ENCODE data around the gene DNAJC13.

DNA sequence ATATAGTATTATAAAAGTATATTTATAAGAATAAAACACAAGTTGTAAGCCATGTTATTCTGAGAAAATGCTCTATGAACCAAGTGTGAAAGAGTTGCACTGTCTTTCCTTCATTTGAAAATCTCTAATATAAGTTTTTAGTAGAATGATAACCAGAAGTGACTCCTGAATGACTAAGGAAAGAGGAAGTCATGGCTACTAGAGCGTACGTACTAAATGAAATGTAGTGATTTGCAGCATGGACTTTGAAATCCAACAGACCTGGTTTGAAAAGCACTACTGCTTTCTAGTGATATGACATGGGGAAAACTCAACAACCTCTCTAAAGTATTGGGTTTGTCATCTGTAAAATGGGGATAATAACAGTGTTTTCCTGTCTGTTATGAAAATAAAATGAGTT, 10.3 kb upstream of the DNAJC13 start:
- no peak for TF ChIP-seq EZH2 (IDR thresholded peaks at IDR 0.05; ENCODE audit: borderline replicate concordance, low read depth, low read length, severe bottlenecking)
- TF ChIP-seq, protein P1, sequence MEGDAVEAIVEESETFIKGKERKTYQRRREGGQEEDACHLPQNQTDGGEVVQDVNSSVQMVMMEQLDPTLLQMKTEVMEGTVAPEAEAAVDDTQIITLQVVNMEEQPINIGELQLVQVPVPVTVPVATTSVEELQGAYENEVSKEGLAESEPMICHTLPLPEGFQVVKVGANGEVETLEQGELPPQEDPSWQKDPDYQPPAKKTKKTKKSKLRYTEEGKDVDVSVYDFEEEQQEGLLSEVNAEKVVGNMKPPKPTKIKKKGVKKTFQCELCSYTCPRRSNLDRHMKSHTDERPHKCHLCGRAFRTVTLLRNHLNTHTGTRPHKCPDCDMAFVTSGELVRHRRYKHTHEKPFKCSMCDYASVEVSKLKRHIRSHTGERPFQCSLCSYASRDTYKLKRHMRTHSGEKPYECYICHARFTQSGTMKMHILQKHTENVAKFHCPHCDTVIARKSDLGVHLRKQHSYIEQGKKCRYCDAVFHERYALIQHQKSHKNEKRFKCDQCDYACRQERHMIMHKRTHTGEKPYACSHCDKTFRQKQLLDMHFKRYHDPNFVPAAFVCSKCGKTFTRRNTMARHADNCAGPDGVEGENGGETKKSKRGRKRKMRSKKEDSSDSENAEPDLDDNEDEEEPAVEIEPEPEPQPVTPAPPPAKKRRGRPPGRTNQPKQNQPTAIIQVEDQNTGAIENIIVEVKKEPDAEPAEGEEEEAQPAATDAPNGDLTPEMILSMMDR (IDR thresholded peaks at IDR 0.05; ENCODE audit: borderline replicate concordance, extremely low read depth, low read length, poor library complexity, severe bottlenecking), result no peak
